Measurements from ENCODE around the gene MYOT. TPM values are rescaled to one million over a fixed set of nuclear protein-coding genes. Genes with fewer than 3 reads are reported as not detected.

MYOT gene
- total and polyA plus RNA-seq, 2 donors = 7.7 to 17.2 TPM

GRCh38 chr5:137896560-137896959, 28.9 kb downstream of the MYOT start:
- Histone ChIP-seq H3K36me3 (ENCODE audit: insufficient read depth) (no peaks in the 10 kb centered on the region), H3K4me1 (ENCODE audit: insufficient read depth) (no peaks in the 10 kb centered on the region), H3K27ac (ENCODE audit: low read depth) (no peak overlapping the region), H3K4me3 (ENCODE audit: low read depth, low read length) (no peak overlapping the region)
- no peak for DNase-seq (ENCODE audit: extremely low spot score)
- 89% methylated on average over 3 of the region's 3 CpGs for WGBS

- Histone ChIP-seq H3K27ac (ENCODE audit: low read depth) (no peak overlapping the region), H3K4me3 (ENCODE audit: low read depth, low read length) (no peak overlapping the region), H3K36me3 (ENCODE audit: insufficient read depth) (no peaks in the 10 kb centered on the region), H3K4me1 (ENCODE audit: insufficient read depth) (no peaks in the 10 kb centered on the region)
- DNase-seq (ENCODE audit: extremely low spot score) = no peak
- whole genome bisulfite sequencing = 96% methylated on average over 3 of the region's 3 CpGs
Observed at GRCh38 chr5:137899493-137899892, 31.8 kb downstream of the MYOT start.

GRCh38 chr5:137901011-137901817, 33.6 kb downstream of the MYOT start:
- peak overlapping the region; percentile 32 for H3K27ac ChIP-seq (ENCODE audit: low read depth)
- H3K4me1 ChIP-seq (ENCODE audit: insufficient read depth) = no peaks in the 10 kb centered on the region
- H3K36me3 ChIP-seq (ENCODE audit: insufficient read depth) = no peaks in the 10 kb centered on the region
- no peak overlapping the region for H3K4me3 ChIP-seq (ENCODE audit: low read depth, low read length)
- no peak for DNase-seq (ENCODE audit: extremely low spot score)
- WGBS = 82% methylated on average over 5 of the region's 5 CpGs

- DNase-seq (ENCODE audit: extremely low spot score) = no peak
- Histone ChIP-seq H3K27ac (ENCODE audit: low read depth) (no peak overlapping the region), H3K4me3 (ENCODE audit: low read depth, low read length) (no peak overlapping the region), H3K36me3 (ENCODE audit: insufficient read depth) (no peaks in the 10 kb centered on the region), H3K4me1 (ENCODE audit: insufficient read depth) (no peaks in the 10 kb centered on the region)
- 95% methylated on average over 1 of the region's 1 CpG for WGBS
Observed at GRCh38 chr5:137902408-137903133, 34.9 kb downstream of the MYOT start.

GRCh38 chr5:137914758-137915157, 47.1 kb downstream of the MYOT start:
- WGBS = 85% methylated on average over 2 of the region's 2 CpGs
- no peak overlapping the region for H3K4me3 ChIP-seq (ENCODE audit: low read depth, low read length)
- no peaks in the 10 kb centered on the region for H3K36me3 ChIP-seq (ENCODE audit: insufficient read depth)

GRCh38 chr5:137916923-137917322, 49.3 kb downstream of the MYOT start:
- DNase-seq (ENCODE audit: extremely low spot score) = no peak
- H3K36me3 ChIP-seq (ENCODE audit: insufficient read depth) = no peaks in the 10 kb centered on the region
- H3K27ac ChIP-seq (ENCODE audit: low read depth) = no peak overlapping the region
- H3K4me3 ChIP-seq (ENCODE audit: low read depth, low read length) = no peak overlapping the region
- no peaks in the 10 kb centered on the region for H3K4me1 ChIP-seq (ENCODE audit: insufficient read depth)
- 100% methylated on average over 1 of the region's 1 CpG for WGBS

More at GRCh38 chr5:137914758-137915157, 47.1 kb downstream of the MYOT start:
- Histone ChIP-seq H3K4me1 (ENCODE audit: insufficient read depth) (no peaks in the 10 kb centered on the region), H3K27ac (ENCODE audit: low read depth) (no peak overlapping the region)
- DNase-seq (ENCODE audit: extremely low spot score) = no peak

- no peaks in the 10 kb centered on the region for H3K36me3 ChIP-seq (ENCODE audit: insufficient read depth)
- no peak overlapping the region for H3K27ac ChIP-seq (ENCODE audit: low read depth)
- no peak overlapping the region for H3K4me3 ChIP-seq (ENCODE audit: low read depth, low read length)
- no peak for DNase-seq (ENCODE audit: extremely low spot score)
- H3K4me1 ChIP-seq (ENCODE audit: insufficient read depth) = no peaks in the 10 kb centered on the region
- 52% methylated on average over 3 of the region's 3 CpGs for WGBS
Observed at GRCh38 chr5:137921931-137922330, 54.3 kb downstream of the MYOT start.

GRCh38 chr5:137923856-137924255, 56.2 kb downstream of the MYOT start:
- Histone ChIP-seq H3K4me3 (ENCODE audit: low read depth, low read length) (no peak overlapping the region), H3K36me3 (ENCODE audit: insufficient read depth) (no peaks in the 10 kb centered on the region), H3K4me1 (ENCODE audit: insufficient read depth) (no peaks in the 10 kb centered on the region), H3K27ac (ENCODE audit: low read depth) (no peak overlapping the region)
- DNase-seq (ENCODE audit: extremely low spot score) = no peak
- 16% methylated on average over 4 of the region's 4 CpGs for WGBS

- H3K36me3 ChIP-seq (ENCODE audit: insufficient read depth) = peaks cover 3% of the 10 kb centered on the region
- no peaks in the 10 kb centered on the region for H3K4me1 ChIP-seq (ENCODE audit: insufficient read depth)
- WGBS = 54% methylated on average over 3 of the region's 3 CpGs
- no peak for DNase-seq (ENCODE audit: extremely low spot score)
- no peak overlapping the region for H3K27ac ChIP-seq (ENCODE audit: low read depth)
- no peak overlapping the region for H3K4me3 ChIP-seq (ENCODE audit: low read depth, low read length)
Observed at GRCh38 chr5:137932800-137933199, 65.1 kb downstream of the MYOT start.

GRCh38 chr5:137933491-137933911, 65.8 kb downstream of the MYOT start:
- no peak overlapping the region for H3K27ac ChIP-seq (ENCODE audit: low read depth)
- no peak overlapping the region for H3K4me3 ChIP-seq (ENCODE audit: low read depth, low read length)
- H3K36me3 ChIP-seq (ENCODE audit: insufficient read depth) = peaks cover 3% of the 10 kb centered on the region
- no peaks in the 10 kb centered on the region for H3K4me1 ChIP-seq (ENCODE audit: insufficient read depth)
- WGBS = 27% methylated on average over 3 of the region's 3 CpGs
- no peak for DNase-seq (ENCODE audit: extremely low spot score)

GRCh38 chr5:137935190-137935589, 67.5 kb downstream of the MYOT start:
- H3K36me3 ChIP-seq (ENCODE audit: insufficient read depth) = peaks cover 8% of the 10 kb centered on the region
- no peak overlapping the region for H3K4me3 ChIP-seq (ENCODE audit: low read depth, low read length)
- H3K27ac ChIP-seq (ENCODE audit: low read depth) = no peak overlapping the region
- no peaks in the 10 kb centered on the region for H3K4me1 ChIP-seq (ENCODE audit: insufficient read depth)
- 69% methylated on average over 1 of the region's 1 CpG for whole genome bisulfite sequencing
- no peak for DNase-seq (ENCODE audit: extremely low spot score)

- no peak overlapping the region for H3K27ac ChIP-seq (ENCODE audit: low read depth)
- H3K36me3 ChIP-seq (ENCODE audit: insufficient read depth) = peaks cover 8% of the 10 kb centered on the region
- H3K4me1 ChIP-seq (ENCODE audit: insufficient read depth) = no peaks in the 10 kb centered on the region
- H3K4me3 ChIP-seq (ENCODE audit: low read depth, low read length) = no peak overlapping the region
- 63% methylated on average over 3 of the region's 3 CpGs for WGBS
- no peak for DNase-seq (ENCODE audit: extremely low spot score)
Observed at GRCh38 chr5:137935694-137936093, 68.0 kb downstream of the MYOT start.

Data from urinary bladder (tissue), 4 donors.